H1 (cell line): ENCODE results near the gene ARHGEF26. TPM values are rescaled to one million over a fixed set of nuclear protein-coding genes. Genes with fewer than 3 reads are reported as not detected.

Experiments
- BRCA1 ChIP-seq: IDR thresholded peaks from 2 replicates; pipeline ENCODE4 v1.6.1; 2012; ENCODE audit warnings: low read depth, low read length, improper control_type of control experiment
- PHF8 ChIP-seq: fragments of 200-600 bp; sonication (generic); conservative IDR thresholded peaks from 2 replicates; pipeline ENCODE4 v1.7.1; 2012; ENCODE audit warnings: low read depth, mild to moderate bottlenecking, inconsistent platforms, low read length, moderate library complexity
- POLR2AphosphoS5 ChIP-seq: IDR thresholded peaks from 2 replicates; pipeline ENCODE4 v1.6.1; 2011; ENCODE audit warnings: low read depth, low read length
- RBBP5 ChIP-seq: IDR thresholded peaks from 2 replicates; pipeline ENCODE4 v1.7.1; 2012; ENCODE audit warnings: low read depth, mild to moderate bottlenecking, inconsistent platforms, low read length, moderate library complexity, borderline replicate concordance
- SAP30 ChIP-seq: fragments of 300-600 bp; sonication (generic); IDR thresholded peaks from 2 replicates; pipeline ENCODE4 v1.7.1; 2012; ENCODE audit warnings: low read length, moderate library complexity, mild to moderate bottlenecking, inconsistent platforms; ENCODE audit not compliant: insufficient read depth, insufficient replicate concordance
- polyA plus RNA-seq, 7 experiments: library from polyadenylated mRNA; depleted of rRNA in 3 of 7; stranded (reverse) in 5 of 7; unstranded in 2 of 7; fragments of >200 nt in 5 of 7; fragments of 200-250 nt in 2 of 7; gene quantifications; 1 replicate in 5 of 7; 2 replicates in 1 of 7; 4 replicates in 1 of 7; pipeline versions ENCODE4 v1.2.1 to v1.2.3, GENCODE V29; 2011 to 2013; ENCODE audit warnings: missing spikeins in 2 of 7, mixed read lengths in 2 of 7
- total RNA-seq: library from RNA; stranded (reverse); fragmentation: NEBNext Ultra II Directional; extraction: Animal tissue kit (Norgen Biotek cat#: 25700); gene quantifications from 2 replicates; pipeline ENCODE4 v1.2.1, GENCODE V29; 2021
- TF ChIP-seq, protein P1 (sequence below): fragments of 300-600 bp; sonication (generic); IDR thresholded peaks from 2 replicates; pipeline ENCODE4 v1.7.1; 2012; ENCODE audit warnings: low read length, moderate library complexity, mild to moderate bottlenecking, inconsistent platforms; ENCODE audit not compliant: insufficient replicate concordance

The ARHGEF26 gene
- total and polyA plus RNA-seq, 2 of the 8 experiments (the other 6 are each of a cell fraction or from before 2014, with no cell fraction given), result 3.1 to 15.6 TPM

DNA sequence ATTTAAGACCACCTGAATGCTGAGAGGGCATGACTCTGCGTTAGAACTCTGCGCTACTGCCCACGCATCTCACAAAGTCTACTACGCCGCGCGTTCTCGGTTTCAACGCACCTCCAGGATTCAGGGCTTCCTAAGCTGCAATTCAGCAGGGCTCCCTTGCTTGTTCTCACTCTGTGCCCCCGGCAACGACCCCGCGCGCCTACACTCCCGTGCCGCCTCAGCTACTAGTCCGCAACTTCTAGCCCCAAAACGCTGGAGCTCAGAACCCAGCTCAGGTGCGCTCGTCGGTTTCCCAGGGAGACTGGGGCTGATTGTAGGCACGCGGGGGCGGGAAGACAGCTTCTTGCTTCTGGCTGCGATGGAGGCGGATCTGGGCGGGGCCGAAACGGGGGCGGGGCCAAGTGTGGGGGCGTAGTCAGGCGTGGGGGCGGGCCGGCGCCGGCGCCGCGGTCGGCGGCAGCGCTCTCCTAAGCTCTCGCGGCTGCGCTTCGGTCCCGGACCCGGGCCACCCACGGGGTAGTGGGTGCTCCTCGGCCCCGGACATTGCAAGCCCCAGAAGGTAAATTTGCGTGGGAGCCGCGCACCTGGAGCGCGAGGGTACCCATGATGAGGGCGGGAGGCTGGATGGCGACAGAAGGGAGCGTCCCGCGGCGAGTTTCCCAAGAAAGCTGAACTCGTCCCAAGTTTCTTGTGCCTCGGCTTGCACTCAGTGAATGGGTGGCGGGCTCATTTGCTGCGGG lies at the start of gene ARHGEF26 (continued):
- TF ChIP-seq SAP30, result peak; percentile 71
- TF ChIP-seq, protein P1, sequence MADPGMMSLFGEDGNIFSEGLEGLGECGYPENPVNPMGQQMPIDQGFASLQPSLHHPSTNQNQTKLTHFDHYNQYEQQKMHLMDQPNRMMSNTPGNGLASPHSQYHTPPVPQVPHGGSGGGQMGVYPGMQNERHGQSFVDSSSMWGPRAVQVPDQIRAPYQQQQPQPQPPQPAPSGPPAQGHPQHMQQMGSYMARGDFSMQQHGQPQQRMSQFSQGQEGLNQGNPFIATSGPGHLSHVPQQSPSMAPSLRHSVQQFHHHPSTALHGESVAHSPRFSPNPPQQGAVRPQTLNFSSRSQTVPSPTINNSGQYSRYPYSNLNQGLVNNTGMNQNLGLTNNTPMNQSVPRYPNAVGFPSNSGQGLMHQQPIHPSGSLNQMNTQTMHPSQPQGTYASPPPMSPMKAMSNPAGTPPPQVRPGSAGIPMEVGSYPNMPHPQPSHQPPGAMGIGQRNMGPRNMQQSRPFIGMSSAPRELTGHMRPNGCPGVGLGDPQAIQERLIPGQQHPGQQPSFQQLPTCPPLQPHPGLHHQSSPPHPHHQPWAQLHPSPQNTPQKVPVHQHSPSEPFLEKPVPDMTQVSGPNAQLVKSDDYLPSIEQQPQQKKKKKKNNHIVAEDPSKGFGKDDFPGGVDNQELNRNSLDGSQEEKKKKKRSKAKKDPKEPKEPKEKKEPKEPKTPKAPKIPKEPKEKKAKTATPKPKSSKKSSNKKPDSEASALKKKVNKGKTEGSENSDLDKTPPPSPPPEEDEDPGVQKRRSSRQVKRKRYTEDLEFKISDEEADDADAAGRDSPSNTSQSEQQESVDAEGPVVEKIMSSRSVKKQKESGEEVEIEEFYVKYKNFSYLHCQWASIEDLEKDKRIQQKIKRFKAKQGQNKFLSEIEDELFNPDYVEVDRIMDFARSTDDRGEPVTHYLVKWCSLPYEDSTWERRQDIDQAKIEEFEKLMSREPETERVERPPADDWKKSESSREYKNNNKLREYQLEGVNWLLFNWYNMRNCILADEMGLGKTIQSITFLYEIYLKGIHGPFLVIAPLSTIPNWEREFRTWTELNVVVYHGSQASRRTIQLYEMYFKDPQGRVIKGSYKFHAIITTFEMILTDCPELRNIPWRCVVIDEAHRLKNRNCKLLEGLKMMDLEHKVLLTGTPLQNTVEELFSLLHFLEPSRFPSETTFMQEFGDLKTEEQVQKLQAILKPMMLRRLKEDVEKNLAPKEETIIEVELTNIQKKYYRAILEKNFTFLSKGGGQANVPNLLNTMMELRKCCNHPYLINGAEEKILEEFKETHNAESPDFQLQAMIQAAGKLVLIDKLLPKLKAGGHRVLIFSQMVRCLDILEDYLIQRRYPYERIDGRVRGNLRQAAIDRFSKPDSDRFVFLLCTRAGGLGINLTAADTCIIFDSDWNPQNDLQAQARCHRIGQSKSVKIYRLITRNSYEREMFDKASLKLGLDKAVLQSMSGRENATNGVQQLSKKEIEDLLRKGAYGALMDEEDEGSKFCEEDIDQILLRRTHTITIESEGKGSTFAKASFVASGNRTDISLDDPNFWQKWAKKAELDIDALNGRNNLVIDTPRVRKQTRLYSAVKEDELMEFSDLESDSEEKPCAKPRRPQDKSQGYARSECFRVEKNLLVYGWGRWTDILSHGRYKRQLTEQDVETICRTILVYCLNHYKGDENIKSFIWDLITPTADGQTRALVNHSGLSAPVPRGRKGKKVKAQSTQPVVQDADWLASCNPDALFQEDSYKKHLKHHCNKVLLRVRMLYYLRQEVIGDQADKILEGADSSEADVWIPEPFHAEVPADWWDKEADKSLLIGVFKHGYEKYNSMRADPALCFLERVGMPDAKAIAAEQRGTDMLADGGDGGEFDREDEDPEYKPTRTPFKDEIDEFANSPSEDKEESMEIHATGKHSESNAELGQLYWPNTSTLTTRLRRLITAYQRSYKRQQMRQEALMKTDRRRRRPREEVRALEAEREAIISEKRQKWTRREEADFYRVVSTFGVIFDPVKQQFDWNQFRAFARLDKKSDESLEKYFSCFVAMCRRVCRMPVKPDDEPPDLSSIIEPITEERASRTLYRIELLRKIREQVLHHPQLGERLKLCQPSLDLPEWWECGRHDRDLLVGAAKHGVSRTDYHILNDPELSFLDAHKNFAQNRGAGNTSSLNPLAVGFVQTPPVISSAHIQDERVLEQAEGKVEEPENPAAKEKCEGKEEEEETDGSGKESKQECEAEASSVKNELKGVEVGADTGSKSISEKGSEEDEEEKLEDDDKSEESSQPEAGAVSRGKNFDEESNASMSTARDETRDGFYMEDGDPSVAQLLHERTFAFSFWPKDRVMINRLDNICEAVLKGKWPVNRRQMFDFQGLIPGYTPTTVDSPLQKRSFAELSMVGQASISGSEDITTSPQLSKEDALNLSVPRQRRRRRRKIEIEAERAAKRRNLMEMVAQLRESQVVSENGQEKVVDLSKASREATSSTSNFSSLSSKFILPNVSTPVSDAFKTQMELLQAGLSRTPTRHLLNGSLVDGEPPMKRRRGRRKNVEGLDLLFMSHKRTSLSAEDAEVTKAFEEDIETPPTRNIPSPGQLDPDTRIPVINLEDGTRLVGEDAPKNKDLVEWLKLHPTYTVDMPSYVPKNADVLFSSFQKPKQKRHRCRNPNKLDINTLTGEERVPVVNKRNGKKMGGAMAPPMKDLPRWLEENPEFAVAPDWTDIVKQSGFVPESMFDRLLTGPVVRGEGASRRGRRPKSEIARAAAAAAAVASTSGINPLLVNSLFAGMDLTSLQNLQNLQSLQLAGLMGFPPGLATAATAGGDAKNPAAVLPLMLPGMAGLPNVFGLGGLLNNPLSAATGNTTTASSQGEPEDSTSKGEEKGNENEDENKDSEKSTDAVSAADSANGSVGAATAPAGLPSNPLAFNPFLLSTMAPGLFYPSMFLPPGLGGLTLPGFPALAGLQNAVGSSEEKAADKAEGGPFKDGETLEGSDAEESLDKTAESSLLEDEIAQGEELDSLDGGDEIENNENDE, result no peak
- TF ChIP-seq POLR2AphosphoS5, result peak; percentile 67
- peak; percentile 76 for TF ChIP-seq PHF8
- peak; percentile 83; the same call in 1 of the 2 replicates for TF ChIP-seq RBBP5
- no peak for TF ChIP-seq BRCA1
